WTC11 (cell line): ENCODE results near the gene MGMT.

Source experiments
- ATF1 ChIP-seq: sonication (generic); formaldehyde crosslinking; IDR thresholded peaks from 2 replicates; pipeline ENCODE4 v1.8.1; 2023; ENCODE audit warnings: mild to moderate bottlenecking, moderate library complexity, missing genetic modification reagents
- CBFB ChIP-seq: sonication (generic); formaldehyde crosslinking; IDR thresholded peaks from 2 replicates; pipeline ENCODE4 v1.8.1; 2022; ENCODE audit warnings: mild to moderate bottlenecking, low read depth, missing genetic modification reagents
- CREB1 ChIP-seq: sonication (generic); formaldehyde crosslinking; IDR thresholded peaks from 2 replicates; pipeline ENCODE4 v1.8.0; 2023; ENCODE audit warnings: mild to moderate bottlenecking, missing genetic modification reagents
- NFE2L1 ChIP-seq: sonication (generic); formaldehyde crosslinking; IDR thresholded peaks from 2 replicates; pipeline ENCODE4 v1.8.1; 2023; ENCODE audit warnings: missing genetic modification reagents
- NR3C1 ChIP-seq: sonication (generic); formaldehyde crosslinking; conservative IDR thresholded peaks from 2 replicates; pipeline ENCODE4 v1.8.1; 2023; ENCODE audit warnings: low read depth, mild to moderate bottlenecking, missing genetic modification reagents
- RORB ChIP-seq: fragments of 250-450 bp; sonication (Bioruptor Pico); IDR thresholded peaks from 2 replicates; pipeline ENCODE4 v1.9.0; 2021; ENCODE audit warnings: mild to moderate bottlenecking
- ZNF121 ChIP-seq: sonication (generic); formaldehyde crosslinking; IDR thresholded peaks from 2 replicates; pipeline ENCODE4 v1.8.0; 2023; ENCODE audit warnings: missing genetic modification reagents
- ZNF263 ChIP-seq: sonication (generic); formaldehyde crosslinking; IDR thresholded peaks from 2 replicates; pipeline ENCODE4 v1.8.1; 2022; ENCODE audit warnings: low read depth, mild to moderate bottlenecking, moderate library complexity, missing genetic modification reagents
- TF ChIP-seq, protein P1 (sequence below): sonication (generic); formaldehyde crosslinking; IDR thresholded peaks from 2 replicates; pipeline ENCODE4 v1.8.1; 2023; ENCODE audit warnings: mild to moderate bottlenecking, moderate library complexity, missing genetic modification reagents
- TF ChIP-seq, protein P2 (sequence below): fragments of 200-600 bp; IDR thresholded peaks from 2 replicates; pipeline ENCODE4 v1.8.0; 2022; ENCODE audit warnings: antibody characterized with exemption
- TF ChIP-seq, protein P3 (sequence below): sonication (generic); formaldehyde crosslinking; conservative IDR thresholded peaks from 2 replicates; pipeline ENCODE4 v1.8.1; 2022; ENCODE audit warnings: mild to moderate bottlenecking, missing genetic modification reagents
- TF ChIP-seq, protein P4 (sequence below): sonication (generic); formaldehyde crosslinking; IDR thresholded peaks from 2 replicates; pipeline ENCODE4 v1.8.0; 2023; ENCODE audit warnings: missing genetic modification reagents

DNA sequence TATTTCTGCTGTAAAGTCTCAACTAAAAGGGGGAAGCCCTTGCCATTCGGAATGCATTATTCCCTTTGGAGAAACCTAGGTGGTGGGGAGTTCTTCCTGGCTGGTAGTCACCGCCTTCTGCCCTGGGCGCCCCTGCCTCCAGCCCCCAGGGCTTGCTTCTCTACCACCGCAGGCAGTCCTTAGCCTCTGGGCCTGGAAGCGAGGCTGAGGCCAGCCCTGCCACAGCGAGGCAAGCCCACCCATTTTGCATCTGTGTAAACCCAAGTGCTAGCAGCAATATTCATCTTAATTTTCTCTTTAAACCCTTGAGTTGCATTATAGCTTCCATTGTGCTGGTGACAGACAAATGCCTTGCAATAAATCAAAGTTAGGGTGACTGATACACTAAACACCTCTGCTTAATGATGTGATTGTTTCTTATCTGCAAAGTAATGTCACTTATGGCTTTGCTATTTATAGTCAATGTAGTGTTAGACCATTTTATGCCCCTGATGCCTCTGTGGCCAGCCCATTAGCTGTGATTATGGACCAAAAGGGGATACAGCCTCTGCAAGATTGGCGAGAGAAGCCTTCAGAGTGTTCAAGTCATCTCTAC lies 26.2 kb upstream of the MGMT start:
- TF ChIP-seq, protein P1, sequence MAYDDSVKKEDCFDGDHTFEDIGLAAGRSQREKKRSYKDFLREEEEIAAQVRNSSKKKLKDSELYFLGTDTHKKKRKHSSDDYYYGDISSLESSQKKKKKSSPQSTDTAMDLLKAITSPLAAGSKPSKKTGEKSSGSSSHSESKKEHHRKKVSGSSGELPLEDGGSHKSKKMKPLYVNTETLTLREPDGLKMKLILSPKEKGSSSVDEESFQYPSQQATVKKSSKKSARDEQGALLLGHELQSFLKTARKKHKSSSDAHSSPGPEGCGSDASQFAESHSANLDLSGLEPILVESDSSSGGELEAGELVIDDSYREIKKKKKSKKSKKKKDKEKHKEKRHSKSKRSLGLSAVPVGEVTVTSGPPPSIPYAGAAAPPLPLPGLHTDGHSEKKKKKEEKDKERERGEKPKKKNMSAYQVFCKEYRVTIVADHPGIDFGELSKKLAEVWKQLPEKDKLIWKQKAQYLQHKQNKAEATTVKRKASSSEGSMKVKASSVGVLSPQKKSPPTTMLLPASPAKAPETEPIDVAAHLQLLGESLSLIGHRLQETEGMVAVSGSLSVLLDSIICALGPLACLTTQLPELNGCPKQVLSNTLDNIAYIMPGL (CRISPR knock-in tag), result no peak
- TF ChIP-seq, protein P2, sequence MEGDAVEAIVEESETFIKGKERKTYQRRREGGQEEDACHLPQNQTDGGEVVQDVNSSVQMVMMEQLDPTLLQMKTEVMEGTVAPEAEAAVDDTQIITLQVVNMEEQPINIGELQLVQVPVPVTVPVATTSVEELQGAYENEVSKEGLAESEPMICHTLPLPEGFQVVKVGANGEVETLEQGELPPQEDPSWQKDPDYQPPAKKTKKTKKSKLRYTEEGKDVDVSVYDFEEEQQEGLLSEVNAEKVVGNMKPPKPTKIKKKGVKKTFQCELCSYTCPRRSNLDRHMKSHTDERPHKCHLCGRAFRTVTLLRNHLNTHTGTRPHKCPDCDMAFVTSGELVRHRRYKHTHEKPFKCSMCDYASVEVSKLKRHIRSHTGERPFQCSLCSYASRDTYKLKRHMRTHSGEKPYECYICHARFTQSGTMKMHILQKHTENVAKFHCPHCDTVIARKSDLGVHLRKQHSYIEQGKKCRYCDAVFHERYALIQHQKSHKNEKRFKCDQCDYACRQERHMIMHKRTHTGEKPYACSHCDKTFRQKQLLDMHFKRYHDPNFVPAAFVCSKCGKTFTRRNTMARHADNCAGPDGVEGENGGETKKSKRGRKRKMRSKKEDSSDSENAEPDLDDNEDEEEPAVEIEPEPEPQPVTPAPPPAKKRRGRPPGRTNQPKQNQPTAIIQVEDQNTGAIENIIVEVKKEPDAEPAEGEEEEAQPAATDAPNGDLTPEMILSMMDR, result no peak
- TF ChIP-seq, protein P3, sequence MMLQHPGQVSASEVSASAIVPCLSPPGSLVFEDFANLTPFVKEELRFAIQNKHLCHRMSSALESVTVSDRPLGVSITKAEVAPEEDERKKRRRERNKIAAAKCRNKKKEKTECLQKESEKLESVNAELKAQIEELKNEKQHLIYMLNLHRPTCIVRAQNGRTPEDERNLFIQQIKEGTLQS (CRISPR knock-in tag), result no peak
- no peak for TF ChIP-seq NR3C1 (CRISPR knock-in tag)
- TF ChIP-seq ZNF263 (CRISPR knock-in tag), result no peak
- TF ChIP-seq, protein P4, sequence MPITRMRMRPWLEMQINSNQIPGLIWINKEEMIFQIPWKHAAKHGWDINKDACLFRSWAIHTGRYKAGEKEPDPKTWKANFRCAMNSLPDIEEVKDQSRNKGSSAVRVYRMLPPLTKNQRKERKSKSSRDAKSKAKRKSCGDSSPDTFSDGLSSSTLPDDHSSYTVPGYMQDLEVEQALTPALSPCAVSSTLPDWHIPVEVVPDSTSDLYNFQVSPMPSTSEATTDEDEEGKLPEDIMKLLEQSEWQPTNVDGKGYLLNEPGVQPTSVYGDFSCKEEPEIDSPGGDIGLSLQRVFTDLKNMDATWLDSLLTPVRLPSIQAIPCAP (CRISPR knock-in tag), result no peak
- TF ChIP-seq ATF1 (CRISPR knock-in tag), result no peak
- no peak for TF ChIP-seq CREB1 (CRISPR knock-in tag)
- no peak for TF ChIP-seq NFE2L1 (CRISPR knock-in tag)
- no peak for TF ChIP-seq ZNF121
- no peak for TF ChIP-seq CBFB (CRISPR knock-in tag)
- TF ChIP-seq RORB (CRISPR knock-in tag), result no peak
